ENCODE results near the gene FBXO8.
A peak's percentile ranks its signal among the peaks of the same experiment; 100 is the strongest.
"Not testable (repeated sequence)": the region's sequence is repeated elsewhere in the genome, so short reads cannot be mapped to it uniquely, and the experiment has no call there.

FBXO8 gene

GRCh38 chr4:174282836-174283506 lies 496 bp downstream of the FBXO8 start:
- DNase-seq, result peak; percentile 83

DNA sequence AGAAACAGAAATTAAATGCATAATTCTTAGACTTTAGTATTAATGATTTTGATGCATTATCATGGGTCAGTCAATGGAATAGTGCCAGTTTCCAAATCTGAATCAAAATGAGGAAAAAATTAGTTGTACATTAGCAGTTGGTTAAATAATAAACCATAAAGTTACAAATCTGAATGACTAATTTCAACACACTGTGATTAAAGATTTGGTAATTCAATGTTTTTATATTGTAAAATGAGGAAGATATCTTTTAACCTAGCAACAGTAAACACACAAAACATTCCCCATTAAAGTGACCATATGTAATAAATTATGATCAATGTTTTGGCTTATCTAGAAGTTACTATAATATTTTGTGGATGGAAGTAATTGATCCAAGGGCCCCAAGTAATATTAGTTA lies 1.6 kb downstream of the FBXO8 start:
- no peak for DNase-seq

DNA sequence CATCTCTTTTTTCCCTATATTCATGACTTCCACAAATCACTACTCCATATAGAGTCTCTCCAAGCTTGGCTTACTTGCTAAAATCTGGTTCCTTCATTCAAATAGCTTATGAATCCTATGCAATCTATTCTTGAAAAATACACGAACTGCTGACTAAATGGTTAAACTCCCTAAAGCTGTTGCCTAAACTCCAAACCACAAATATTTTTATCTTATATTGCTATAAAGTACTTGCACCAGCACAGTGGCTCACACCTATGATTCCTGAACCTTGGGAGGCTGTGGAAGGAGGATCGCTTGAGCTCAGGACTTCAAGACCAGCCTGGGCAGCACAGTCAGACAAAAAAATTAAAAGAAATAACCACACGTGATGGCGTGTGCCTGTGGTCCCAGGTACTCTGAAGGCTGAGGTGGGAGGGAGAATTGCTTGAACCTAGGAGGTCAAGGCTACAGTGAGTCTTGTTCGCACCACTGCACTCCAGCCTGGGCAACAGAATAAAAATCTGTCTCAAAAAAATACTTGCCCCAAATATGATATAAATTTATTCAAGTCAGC lies 2.2 kb downstream of the FBXO8 start:
- no peak for DNase-seq

DNA sequence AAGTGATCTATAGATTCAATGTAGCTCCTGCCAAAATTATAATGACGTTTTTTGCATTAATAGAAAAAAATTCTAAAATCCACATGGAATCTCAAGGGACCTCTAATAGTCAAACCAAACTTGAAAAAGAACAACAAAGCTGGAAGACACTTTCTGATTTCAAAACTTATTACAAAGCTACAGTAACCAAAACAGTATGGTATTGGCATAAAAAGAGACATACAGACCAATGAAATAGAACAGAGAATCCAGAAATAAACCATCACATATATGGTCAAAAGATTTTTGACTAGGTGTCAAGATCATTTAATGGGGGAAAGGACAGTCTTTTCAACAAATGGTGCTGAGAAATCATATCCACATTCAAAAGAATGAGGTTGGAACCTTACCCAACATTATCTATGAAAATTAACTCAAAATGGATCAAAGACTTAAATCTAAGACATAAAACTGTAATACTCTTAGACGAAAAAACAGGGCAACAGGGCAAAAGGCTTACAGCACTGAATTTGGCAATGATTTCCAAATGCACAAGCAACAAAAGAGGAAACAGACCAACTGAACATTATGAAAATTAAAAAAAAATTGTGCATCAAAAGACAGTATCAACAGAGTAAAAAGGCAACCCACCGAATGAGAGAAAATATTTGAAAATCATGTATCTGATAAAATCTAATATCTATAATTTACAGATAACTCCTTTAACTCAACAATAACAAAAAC lies 3.9 kb downstream of the FBXO8 start:
- no peak for DNase-seq

GRCh38 chr4:174278467-174278866 lies 5.0 kb downstream of the FBXO8 start:
- DNase-seq, result no peak

DNA sequence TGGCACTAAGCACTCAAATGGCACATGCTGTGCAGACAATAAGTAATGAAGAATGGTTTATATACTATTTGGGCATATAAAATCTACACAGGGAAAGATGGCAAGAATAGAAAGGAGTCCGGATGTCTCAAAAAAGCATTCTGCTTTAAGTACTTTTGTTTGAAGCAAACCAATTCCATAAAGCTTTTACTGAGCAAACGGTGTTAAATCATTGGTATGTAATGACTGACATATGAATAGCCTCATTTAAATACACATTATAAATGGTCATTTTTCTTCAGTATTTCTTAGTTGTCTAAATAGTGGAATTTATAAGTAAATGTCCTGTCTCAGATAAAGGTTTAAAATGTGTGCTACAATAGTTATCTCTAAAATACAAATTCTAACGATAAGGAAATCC lies 6.0 kb downstream of the FBXO8 start:
- no peak for DNase-seq

DNA sequence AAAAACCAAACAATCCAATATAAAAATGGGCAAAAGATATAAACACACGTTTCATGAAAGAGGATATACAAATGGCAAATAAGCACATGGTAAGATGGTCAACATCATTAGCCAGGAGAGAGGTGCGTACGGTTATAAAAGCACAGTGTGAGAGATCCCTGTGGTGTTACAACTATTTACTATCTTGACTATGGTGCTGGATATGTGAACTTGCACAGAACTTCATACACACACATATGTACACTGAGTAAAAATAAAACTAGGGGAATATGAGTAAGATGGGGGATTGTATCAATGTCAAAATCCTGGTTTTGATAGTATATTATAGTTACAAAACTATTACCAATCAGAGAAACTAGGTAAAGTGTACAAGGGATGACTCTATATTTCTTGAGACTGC lies 8.4 kb downstream of the FBXO8 start:
- DNase-seq, result no peak

- no peak for DNase-seq
Measured at GRCh38 chr4:174274436-174274835, 9.0 kb downstream of the FBXO8 start.

- DNase-seq, result no peak
Measured at GRCh38 chr4:174273930-174274329, 9.5 kb downstream of the FBXO8 start.

GRCh38 chr4:174266416-174266815 lies 17.1 kb downstream of the FBXO8 start:
- DNase-seq, result no peak

DNA sequence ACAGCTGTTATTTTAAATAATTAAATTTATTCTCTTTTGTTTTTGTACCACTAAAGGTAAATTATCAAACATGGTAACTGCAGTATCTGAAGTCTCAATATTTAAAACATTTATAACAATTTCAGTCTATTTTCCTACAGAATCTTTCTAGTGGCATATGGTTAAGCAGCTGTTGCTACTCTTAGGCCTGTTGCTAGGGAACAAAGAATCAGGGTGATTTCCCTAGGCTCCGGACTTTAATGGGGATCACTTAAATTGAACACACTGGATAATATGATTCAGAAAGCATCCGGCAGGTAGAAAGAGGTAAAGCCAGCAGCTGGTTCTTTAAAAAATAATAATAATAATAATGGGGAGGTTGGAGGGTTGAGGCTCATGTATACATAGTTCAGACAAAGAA lies 17.6 kb downstream of the FBXO8 start:
- DNase-seq, result no peak

GRCh38 chr4:174263445-174263736 lies 20.1 kb downstream of the FBXO8 start:
- DNase-seq, result no peak

GRCh38 chr4:174262624-174263444 lies 20.6 kb downstream of the FBXO8 start:
- no peak for DNase-seq

DNA sequence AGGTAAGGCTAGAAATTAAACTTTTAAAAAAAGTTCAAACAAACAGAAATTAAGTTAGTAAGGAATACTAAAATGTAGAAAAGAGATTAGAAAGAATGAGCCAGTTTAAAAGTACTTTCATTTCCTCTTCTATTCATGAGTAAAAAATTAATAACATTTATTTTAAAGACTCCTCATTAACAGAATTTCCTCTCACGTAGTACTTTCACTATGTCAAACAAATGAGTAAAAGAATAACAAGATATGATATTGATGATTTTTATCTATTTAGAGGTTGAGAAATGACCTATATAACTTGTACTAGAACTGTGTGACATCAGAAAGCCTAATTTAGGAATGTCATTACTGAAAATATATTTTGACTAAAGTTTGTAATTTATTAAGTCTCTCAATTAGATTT lies 22.0 kb downstream of the FBXO8 start:
- DNase-seq, result not testable (repeated sequence)

GRCh38 chr4:174260099-174260498 lies 23.4 kb downstream of the FBXO8 start:
- no peak for DNase-seq

DNA sequence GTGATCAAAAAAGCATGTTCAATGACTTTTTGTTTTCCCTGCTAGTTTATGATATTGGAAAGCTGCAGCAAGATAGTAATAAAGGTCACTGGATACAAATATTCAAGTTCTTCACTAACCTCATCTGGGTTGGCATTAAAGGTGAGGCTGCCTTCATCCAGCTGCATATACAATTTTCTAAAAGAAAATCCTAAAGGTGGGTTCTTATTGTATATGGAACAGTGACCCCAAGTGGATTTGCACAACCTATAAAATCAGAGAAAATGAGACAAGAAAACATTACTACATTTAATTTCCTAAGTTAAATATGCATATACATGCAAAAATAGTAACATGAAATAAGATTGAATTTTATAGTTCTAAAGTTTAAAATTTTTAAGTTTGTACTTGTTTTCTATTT lies 23.9 kb downstream of the FBXO8 start:
- no peak for DNase-seq

DNA sequence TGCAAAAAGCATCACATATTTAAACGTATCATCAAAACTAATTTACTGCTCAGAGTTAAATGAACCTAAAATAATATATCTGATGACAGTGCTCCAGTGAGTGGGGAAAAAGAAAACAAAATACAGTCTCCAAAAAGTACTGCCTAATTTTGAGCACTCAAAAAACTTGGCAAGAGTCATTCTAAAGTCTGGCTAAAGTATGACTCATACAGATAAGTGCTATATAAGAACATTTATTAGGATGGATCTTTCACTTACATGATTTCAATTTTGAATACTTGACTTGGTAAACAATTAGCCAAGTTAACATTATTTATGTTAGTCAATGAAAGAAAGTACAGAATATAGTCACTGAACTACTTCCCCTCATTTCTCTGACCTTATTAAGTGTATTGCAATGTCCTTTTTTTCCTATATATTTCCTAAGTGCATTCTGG lies 27.2 kb downstream of the FBXO8 start:
- DNase-seq, result no peak

DNA sequence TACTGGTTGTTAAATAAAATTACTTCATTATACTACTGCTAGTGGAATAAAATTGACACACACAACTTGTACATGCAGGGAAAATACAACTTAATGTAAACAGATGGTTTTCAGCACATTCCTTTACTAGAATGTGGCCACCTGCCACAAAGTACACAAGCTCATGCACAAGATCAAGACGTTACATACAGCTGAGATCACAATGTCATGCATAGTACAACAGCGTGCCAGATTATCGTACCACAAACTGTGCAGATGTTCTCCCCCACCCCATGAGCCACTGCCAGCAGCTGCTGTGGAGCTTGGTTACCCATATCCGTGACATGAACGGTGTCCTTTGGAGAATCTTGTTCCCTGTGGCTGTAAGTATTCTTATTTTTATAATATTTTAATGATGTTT lies 27.7 kb downstream of the FBXO8 start:
- DNase-seq, result no peak

GRCh38 chr4:174255374-174255773 lies 28.1 kb downstream of the FBXO8 start:
- no peak for DNase-seq

DNA sequence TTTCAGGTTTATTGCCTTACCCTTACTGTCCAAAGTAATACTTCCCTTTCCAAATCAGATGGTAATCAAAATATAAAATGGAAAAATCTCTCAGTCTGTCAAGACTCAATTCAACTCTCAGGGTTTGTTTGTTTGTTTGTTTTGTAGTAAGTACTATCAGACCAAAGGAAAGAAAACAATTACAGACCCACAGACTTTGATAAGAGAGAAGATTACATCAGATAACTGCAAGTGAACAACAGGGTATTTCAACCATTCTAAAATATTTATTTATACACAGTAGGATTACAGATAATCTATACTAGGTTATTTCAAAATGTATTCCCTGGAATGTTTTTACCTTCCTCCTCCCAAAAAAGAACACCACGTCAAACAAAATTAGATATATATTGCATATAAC lies 28.9 kb downstream of the FBXO8 start:
- DNase-seq, result no peak

- no peak for DNase-seq
Measured at GRCh38 chr4:174252412-174252811, 31.1 kb downstream of the FBXO8 start.

- no peak for DNase-seq
Measured at GRCh38 chr4:174248407-174248806, 35.1 kb downstream of the FBXO8 start.

DNA sequence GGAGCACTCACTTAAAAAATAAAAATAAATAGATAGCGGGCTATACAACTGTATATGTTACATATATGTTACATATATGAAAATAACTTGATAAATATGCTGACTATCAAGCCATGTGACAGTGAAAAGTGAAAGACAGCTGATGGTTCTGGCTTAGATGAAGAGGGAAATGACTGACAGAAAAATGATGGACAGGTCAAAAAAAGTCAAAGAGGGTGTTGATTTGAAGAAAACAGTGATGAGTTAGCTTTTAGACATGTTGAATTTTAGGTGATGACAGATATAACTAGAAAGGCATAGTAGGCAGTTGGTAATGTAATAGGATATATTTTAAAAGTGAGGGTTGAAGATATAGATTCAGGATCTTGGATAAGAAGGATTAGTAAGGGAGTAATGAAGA lies 37.8 kb downstream of the FBXO8 start:
- DNase-seq, result no peak

DNA sequence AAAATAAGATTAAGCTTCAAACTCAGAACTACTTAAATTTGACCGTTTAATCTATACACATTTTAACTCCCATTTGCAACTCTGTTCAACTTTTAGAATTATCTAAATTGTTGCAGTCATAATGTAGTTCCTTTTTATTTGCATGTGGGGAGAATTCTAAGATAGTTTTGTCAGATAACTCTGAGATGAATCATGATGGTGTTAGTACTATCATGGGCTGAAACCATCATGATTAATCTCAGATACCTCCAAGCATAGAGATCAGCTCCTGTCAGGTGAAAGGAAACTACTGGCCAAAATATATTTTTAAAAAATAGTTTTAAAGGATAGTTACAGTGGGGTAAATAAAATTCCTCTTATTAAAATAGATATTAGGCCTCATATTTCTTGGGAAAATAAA lies 39.0 kb downstream of the FBXO8 start:
- DNase-seq, result no peak
